ENCODE measurements around the gene AR.

AR gene

DNA sequence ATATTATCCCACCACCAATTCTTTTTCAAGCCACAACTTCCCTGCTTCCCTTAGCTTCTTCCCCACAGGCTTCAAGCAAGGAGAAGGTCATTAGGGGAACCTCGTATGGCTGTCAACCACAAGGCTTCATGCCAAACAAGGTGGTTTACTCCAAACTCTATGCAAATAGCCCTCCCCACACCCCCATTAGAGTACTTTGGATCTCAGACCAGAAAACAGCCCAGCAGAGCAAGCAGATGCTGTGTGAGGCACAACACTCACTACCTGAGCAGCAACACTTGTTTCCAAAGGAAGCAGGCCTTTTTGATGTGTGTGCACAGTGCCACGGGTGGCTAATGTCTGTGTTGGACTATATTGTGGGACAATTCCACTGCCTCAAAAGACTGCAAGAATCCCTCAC lies 189.0 kb downstream of the AR start:
- DNase-seq, result no peak

- no peak for DNase-seq
Measured at GRCh38 chrX:67734111-67734753, 190.4 kb downstream of the AR start.

DNA sequence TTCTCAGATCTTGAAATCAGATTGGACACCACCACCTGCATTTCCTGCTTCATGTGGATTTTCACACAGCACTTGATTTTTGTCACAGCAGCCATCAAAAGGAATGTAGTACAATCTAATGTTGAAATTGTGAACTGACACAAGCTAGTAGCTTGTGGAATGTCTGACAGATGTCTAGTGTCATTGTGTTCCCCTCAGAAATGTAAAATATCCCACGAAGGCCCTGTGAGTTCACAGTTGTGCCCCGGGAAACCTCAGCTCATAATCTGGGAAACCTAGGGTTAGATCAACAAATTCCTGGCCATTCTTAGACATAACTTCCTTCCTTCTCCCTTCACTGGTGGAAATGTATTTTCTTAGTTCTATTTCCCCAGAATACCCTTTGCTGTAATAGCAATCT lies 205.7 kb downstream of the AR start:
- no peak for DNase-seq

- DNase-seq, result no peak
Measured at GRCh38 chrX:67750694-67751093, 206.9 kb downstream of the AR start.

DNA sequence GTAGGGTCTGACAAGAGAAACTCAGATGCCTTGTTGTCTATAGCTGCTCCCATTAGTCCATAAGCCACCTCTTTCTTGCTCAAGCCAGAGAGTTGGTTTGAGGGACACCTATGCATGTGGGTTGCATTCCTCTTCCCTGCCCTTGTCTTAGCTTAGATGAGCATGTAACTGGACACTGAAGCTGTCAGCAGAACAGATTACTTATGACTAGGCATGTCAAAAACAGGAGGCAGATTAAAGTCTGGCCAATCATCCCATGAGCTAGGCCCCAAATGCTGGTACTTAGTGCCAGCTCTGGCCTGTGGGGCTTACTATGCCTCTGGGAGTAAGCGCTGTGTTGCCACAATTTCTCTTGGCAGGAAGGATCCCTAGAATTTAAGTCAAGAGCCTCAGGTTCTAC lies 215.2 kb downstream of the AR start:
- no peak for DNase-seq

DNA sequence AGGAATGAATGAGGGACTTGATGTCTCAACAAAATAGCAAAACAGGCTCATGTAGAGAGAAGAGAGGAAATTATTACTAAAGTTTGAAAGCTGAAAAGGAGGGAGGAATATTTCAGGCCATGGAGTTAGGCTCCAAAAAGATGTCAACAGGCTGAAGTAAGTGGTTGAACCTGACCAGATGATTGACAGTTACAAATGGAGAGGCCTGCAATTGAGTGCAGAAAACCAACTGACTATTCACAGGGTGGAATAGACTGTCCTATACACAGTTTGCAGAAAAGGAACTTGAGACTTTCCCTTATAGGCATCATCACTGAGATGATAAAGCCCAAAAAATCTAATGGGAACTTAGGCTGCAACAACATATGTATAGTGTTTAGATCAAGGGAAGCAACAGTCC lies 233.3 kb downstream of the AR start:
- DNase-seq, result no peak

DNA sequence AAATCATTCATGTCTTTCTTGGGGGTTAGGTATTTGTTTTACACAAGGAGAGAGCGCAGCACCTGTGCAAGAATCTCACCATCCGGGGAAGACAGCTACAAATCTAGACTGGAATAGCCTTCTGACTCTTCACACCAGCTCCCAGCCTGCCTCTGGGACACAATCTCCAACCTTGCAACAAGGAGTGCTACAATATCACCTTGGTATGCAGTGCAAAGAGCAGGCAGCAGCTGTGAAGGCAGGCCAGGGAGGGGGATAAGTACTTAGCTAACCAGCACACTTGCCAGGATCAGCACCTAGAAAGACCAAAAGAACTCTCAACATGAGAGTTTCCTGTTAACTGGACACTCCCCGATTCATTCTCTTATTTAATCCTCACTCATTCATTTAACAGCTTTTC lies 235.3 kb downstream of the AR start:
- no peak for DNase-seq
